ENCODE measurements around the gene FHIT. TPM values are rescaled to one million over a fixed set of nuclear protein-coding genes. Genes with fewer than 3 reads are reported as not detected.

FHIT gene
- total and polyA plus RNA-seq, 2 experiments from 2014 or later: 9.7 to 16.2 TPM

- no peak overlapping the region for H2AFZ ChIP-seq
- H3K4me2 ChIP-seq: no peak overlapping the region
- no peaks in the 10 kb centered on the region for H4K20me1 ChIP-seq (ENCODE audit: insufficient read depth, poor library complexity, severe bottlenecking)
- H3K4me1 ChIP-seq (ENCODE audit: insufficient read depth): no peaks in the 10 kb centered on the region
- TF ChIP-seq EZH2phosphoT487 (IDR thresholded peaks at IDR 0.05; ENCODE audit: low read depth, severe bottlenecking, unreplicated experiment): no peak
- TF ChIP-seq, protein P1, sequence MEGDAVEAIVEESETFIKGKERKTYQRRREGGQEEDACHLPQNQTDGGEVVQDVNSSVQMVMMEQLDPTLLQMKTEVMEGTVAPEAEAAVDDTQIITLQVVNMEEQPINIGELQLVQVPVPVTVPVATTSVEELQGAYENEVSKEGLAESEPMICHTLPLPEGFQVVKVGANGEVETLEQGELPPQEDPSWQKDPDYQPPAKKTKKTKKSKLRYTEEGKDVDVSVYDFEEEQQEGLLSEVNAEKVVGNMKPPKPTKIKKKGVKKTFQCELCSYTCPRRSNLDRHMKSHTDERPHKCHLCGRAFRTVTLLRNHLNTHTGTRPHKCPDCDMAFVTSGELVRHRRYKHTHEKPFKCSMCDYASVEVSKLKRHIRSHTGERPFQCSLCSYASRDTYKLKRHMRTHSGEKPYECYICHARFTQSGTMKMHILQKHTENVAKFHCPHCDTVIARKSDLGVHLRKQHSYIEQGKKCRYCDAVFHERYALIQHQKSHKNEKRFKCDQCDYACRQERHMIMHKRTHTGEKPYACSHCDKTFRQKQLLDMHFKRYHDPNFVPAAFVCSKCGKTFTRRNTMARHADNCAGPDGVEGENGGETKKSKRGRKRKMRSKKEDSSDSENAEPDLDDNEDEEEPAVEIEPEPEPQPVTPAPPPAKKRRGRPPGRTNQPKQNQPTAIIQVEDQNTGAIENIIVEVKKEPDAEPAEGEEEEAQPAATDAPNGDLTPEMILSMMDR (IDR thresholded peaks at IDR 0.05; ENCODE audit: poor library complexity): peak; percentile 24
- no peak for TF ChIP-seq EZH2 (IDR thresholded peaks at IDR 0.05; ENCODE audit: borderline replicate concordance)
- H3K9me3 ChIP-seq (ENCODE audit: low read depth): no peaks in the 10 kb centered on the region
- H3K36me3 ChIP-seq (replicated peaks; ENCODE audit: insufficient read depth, low read depth): no peaks in the 10 kb centered on the region
- H3K79me2 ChIP-seq: no peaks in the 10 kb centered on the region
- H3K27me3 ChIP-seq: no peaks in the 10 kb centered on the region
- WGBS (ENCODE audit: low lambda C conversion rate, missing lambda C conversion rate): 66% methylated on average over 4 of the region's 4 CpGs
- no peak overlapping the region for H3K4me3 ChIP-seq
- peak; percentile 5 for DNase-seq (ENCODE audit: low spot score)
- H3K27ac ChIP-seq: no peak overlapping the region
- H3K9me2 ChIP-seq (replicated peaks; ENCODE audit: insufficient read depth): no peaks in the 10 kb centered on the region
Measured at GRCh38 chr3:60839246-60839645, 412.0 kb downstream of the FHIT start.

DNA sequence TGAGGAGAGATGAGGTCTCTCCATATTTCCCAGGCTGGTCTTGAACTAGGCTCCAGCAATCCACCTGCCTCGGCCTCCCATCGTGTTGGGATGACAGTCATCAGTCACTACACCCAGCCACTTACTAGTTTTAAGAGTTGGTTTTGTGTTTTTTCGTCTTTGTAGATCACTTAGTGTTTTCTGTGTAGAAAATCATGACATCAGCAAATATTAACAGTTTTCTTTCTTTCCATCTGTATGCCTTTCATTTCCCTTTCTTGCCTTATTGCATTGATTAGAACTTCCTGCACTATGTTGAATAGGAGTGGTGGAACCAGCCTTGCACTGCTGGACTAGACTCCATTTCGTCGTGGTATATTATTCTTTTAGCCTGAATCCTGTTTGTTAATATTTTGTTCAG is 415.5 kb downstream of the FHIT start:
- no peak overlapping the region for H3K4me3 ChIP-seq
- H3K27me3 ChIP-seq: no peaks in the 10 kb centered on the region
- TF ChIP-seq EZH2phosphoT487 (IDR thresholded peaks at IDR 0.05; ENCODE audit: low read depth, severe bottlenecking, unreplicated experiment) (no peak), EZH2 (IDR thresholded peaks at IDR 0.05; ENCODE audit: borderline replicate concordance) (no peak)
- TF ChIP-seq, protein P1 (IDR thresholded peaks at IDR 0.05; ENCODE audit: poor library complexity): no peak
- no peak for DNase-seq (ENCODE audit: low spot score)
- H3K36me3 ChIP-seq (replicated peaks; ENCODE audit: insufficient read depth, low read depth): no peaks in the 10 kb centered on the region
- H3K27ac ChIP-seq: no peak overlapping the region
- no peak overlapping the region for H3K4me2 ChIP-seq
- no peak overlapping the region for H2AFZ ChIP-seq
- H3K79me2 ChIP-seq: no peaks in the 10 kb centered on the region
- no peaks in the 10 kb centered on the region for H3K9me3 ChIP-seq (ENCODE audit: low read depth)
- H4K20me1 ChIP-seq (ENCODE audit: insufficient read depth, poor library complexity, severe bottlenecking): no peaks in the 10 kb centered on the region
- no peaks in the 10 kb centered on the region for H3K9me2 ChIP-seq (replicated peaks; ENCODE audit: insufficient read depth)
- 97% methylated on average over 5 of the region's 5 CpGs for WGBS (ENCODE audit: low lambda C conversion rate, missing lambda C conversion rate)
- no peaks in the 10 kb centered on the region for H3K4me1 ChIP-seq (ENCODE audit: insufficient read depth)

- Histone ChIP-seq H3K4me3 (no peak overlapping the region), H3K27me3 (no peaks in the 10 kb centered on the region), H3K4me1 (ENCODE audit: insufficient read depth) (no peaks in the 10 kb centered on the region), H3K4me2 (no peak overlapping the region), H4K20me1 (ENCODE audit: insufficient read depth, poor library complexity, severe bottlenecking) (no peaks in the 10 kb centered on the region), H2AFZ (no peak overlapping the region), H3K36me3 (replicated peaks; ENCODE audit: insufficient read depth, low read depth) (no peaks in the 10 kb centered on the region), H3K79me2 (no peaks in the 10 kb centered on the region), H3K9me2 (replicated peaks; ENCODE audit: insufficient read depth) (no peaks in the 10 kb centered on the region), H3K27ac (no peak overlapping the region), H3K9me3 (ENCODE audit: low read depth) (no peaks in the 10 kb centered on the region)
- 100% methylated on average over 1 of the region's 1 CpG for WGBS (ENCODE audit: low lambda C conversion rate, missing lambda C conversion rate)
- no peak for DNase-seq (ENCODE audit: low spot score)
- TF ChIP-seq, protein P1 (IDR thresholded peaks at IDR 0.05; ENCODE audit: poor library complexity): no peak
- TF ChIP-seq EZH2phosphoT487 (IDR thresholded peaks at IDR 0.05; ENCODE audit: low read depth, severe bottlenecking, unreplicated experiment) (no peak), EZH2 (IDR thresholded peaks at IDR 0.05; ENCODE audit: borderline replicate concordance) (no peak)
Measured at GRCh38 chr3:60829058-60829457, 422.2 kb downstream of the FHIT start.

DNA sequence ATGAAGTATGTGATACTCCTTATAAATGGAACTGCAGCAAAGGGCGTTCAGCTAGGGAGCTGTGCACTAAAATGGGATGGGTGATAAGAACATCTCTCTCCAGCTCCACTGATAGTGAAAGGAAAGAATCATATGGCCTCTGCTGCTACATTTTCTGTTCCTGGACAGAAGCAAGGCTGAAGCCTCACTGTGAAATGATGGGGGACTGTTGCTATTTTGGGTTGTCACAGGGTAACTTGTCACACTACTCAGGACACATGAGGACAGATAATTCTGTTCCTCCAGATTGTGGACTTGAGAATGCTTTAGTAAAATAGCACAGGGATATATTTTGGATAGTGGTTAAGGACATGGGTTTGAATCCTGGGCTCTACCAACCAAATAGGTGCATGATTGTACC is 423.6 kb downstream of the FHIT start:
- no peak overlapping the region for H3K27ac ChIP-seq
- no peaks in the 10 kb centered on the region for H3K36me3 ChIP-seq (replicated peaks; ENCODE audit: insufficient read depth, low read depth)
- no peak overlapping the region for H2AFZ ChIP-seq
- no peaks in the 10 kb centered on the region for H3K79me2 ChIP-seq
- no peaks in the 10 kb centered on the region for H4K20me1 ChIP-seq (ENCODE audit: insufficient read depth, poor library complexity, severe bottlenecking)
- H3K9me2 ChIP-seq (replicated peaks; ENCODE audit: insufficient read depth): no peaks in the 10 kb centered on the region
- H3K27me3 ChIP-seq: no peaks in the 10 kb centered on the region
- H3K9me3 ChIP-seq (ENCODE audit: low read depth): no peaks in the 10 kb centered on the region
- H3K4me1 ChIP-seq (ENCODE audit: insufficient read depth): no peaks in the 10 kb centered on the region
- no peak for TF ChIP-seq EZH2phosphoT487 (IDR thresholded peaks at IDR 0.05; ENCODE audit: low read depth, severe bottlenecking, unreplicated experiment)
- TF ChIP-seq, protein P1 (IDR thresholded peaks at IDR 0.05; ENCODE audit: poor library complexity): no peak
- no peak for TF ChIP-seq EZH2 (IDR thresholded peaks at IDR 0.05; ENCODE audit: borderline replicate concordance)
- 96% methylated on average over 1 of the region's 1 CpG for WGBS (ENCODE audit: low lambda C conversion rate, missing lambda C conversion rate)
- no peak overlapping the region for H3K4me3 ChIP-seq
- no peak overlapping the region for H3K4me2 ChIP-seq
- DNase-seq (ENCODE audit: low spot score): no peak

All from hepatocyte (in vitro differentiated cells).